IMR-90 (cell line): ENCODE data around the gene ZMIZ2. TPM values are rescaled to one million over a fixed set of nuclear protein-coding genes. Genes with fewer than 3 reads are reported as not detected.
A peak's percentile ranks its signal among the peaks of the same experiment; 100 is the strongest.

Experiments used
- ATAC-seq: fragments of 200-7000 bp; cut with Tn5 transposase; 2 replicates; pipeline ENCODE4 v1.9.1; 2020; ENCODE audit warnings: low read depth, mild to moderate bottlenecking, moderate library complexity
- BruUV-seq: library from RNA; stranded (reverse); fragments of 400-500 nt; replicated peaks from 2 replicates; lab custom pipeline; 2021; lab: Mats Ljungman, UMichigan
- CTCF ChIA-PET: fragments of 300-600 bp; formaldehyde crosslinking; extraction: SDS; loops from one replicate; lab custom pipeline; 2021; ENCODE audit warnings: antibody characterized with exemption; lab: Yijun Ruan, JAX
- POLR2A ChIA-PET: fragments of 300-600 bp; sonication (Branson Sonifier 250); formaldehyde crosslinking; loops from one replicate; lab custom pipeline; 2022; ENCODE audit warnings: antibody characterized with exemption; ENCODE audit not compliant: unreplicated experiment; lab: Charles Lee
- DNase-seq: peaks from one replicate; pipeline ENCODE4 v3.0.0; 2013
- H2AFZ ChIP-seq: replicated peaks from 2 replicates; pipeline ENCODE3; 2013; ENCODE audit warnings: low read length, mild to moderate bottlenecking; ENCODE audit not compliant: poor library complexity
- H2AK5ac ChIP-seq: 2 replicates; pipeline ENCODE4 v1.6.1; 2013; ENCODE audit warnings: low read depth, low read length, inconsistent platforms
- H2AK9ac ChIP-seq: replicated peaks from 2 replicates; pipeline ENCODE3; 2013; ENCODE audit warnings: mild to moderate bottlenecking, low read depth, low read length, moderate library complexity; ENCODE audit not compliant: poor library complexity
- H2BK120ac ChIP-seq: 2 replicates; pipeline ENCODE4 v1.6.1; 2013; ENCODE audit warnings: low read depth, low read length, inconsistent platforms
- H2BK15ac ChIP-seq: 3 replicates; pipeline ENCODE4 v1.6.1; 2013; ENCODE audit warnings: low read depth, low read length, inconsistent platforms
- H2BK20ac ChIP-seq: 2 replicates; pipeline ENCODE4 v1.6.1; 2013; ENCODE audit warnings: low read depth, mild to moderate bottlenecking, inconsistent platforms, low read length, moderate library complexity
- H2BK5ac ChIP-seq: 2 replicates; pipeline ENCODE4 v1.6.1; 2013; ENCODE audit warnings: mild to moderate bottlenecking, low read depth, low read length, inconsistent platforms; ENCODE audit not compliant: poor library complexity, severe bottlenecking
- H3K14ac ChIP-seq: replicated peaks from 2 replicates; pipeline ENCODE4 v1.6.1; 2013; ENCODE audit warnings: low read depth, low read length, inconsistent platforms
- H3K18ac ChIP-seq: 2 replicates; pipeline ENCODE4 v1.6.1; 2013; ENCODE audit warnings: low read depth, low read length, control low read depth
- H3K23ac ChIP-seq: 2 replicates; pipeline ENCODE4 v1.6.1; 2013; ENCODE audit warnings: low read depth, low read length, inconsistent platforms
- H3K27ac ChIP-seq: 2 replicates; pipeline ENCODE4 v1.5.1; 2013; ENCODE audit warnings: mild to moderate bottlenecking, control low read depth, low read length; ENCODE audit not compliant: insufficient read depth
- H3K27me3 ChIP-seq: 2 replicates; pipeline ENCODE4 v1.6.1; 2013; ENCODE audit warnings: low read length; ENCODE audit not compliant: control insufficient read depth, insufficient read depth
- H3K36me3 ChIP-seq: 2 replicates; pipeline ENCODE4 v1.6.1; 2013; ENCODE audit warnings: low read length, mixed read lengths; ENCODE audit not compliant: control insufficient read depth, insufficient read depth
- H3K4ac ChIP-seq: 2 replicates; pipeline ENCODE4 v1.6.1; 2013; ENCODE audit warnings: low read depth, low read length, inconsistent platforms
- H3K4me1 ChIP-seq: 2 replicates; pipeline ENCODE4 v1.6.1; 2013; ENCODE audit warnings: low read length, mixed read lengths; ENCODE audit not compliant: control insufficient read depth, insufficient read depth
- H3K4me2 ChIP-seq: 2 replicates; pipeline ENCODE4 v1.6.1; 2013; ENCODE audit warnings: low read depth, mild to moderate bottlenecking, control low read depth, low read length, moderate library complexity
- H3K4me3 ChIP-seq: 2 replicates; pipeline ENCODE4 v1.5.1; 2013; ENCODE audit warnings: low read depth, mild to moderate bottlenecking, control low read depth, low read length, moderate library complexity; ENCODE audit not compliant: insufficient read depth
- H3K56ac ChIP-seq: 2 replicates; pipeline ENCODE4 v1.6.1; 2013; ENCODE audit warnings: low read length, inconsistent platforms; ENCODE audit not compliant: insufficient read depth; ENCODE audit errors: extremely low read depth
- H3K79me1 ChIP-seq, 2 experiments: 2 replicates each; pipeline ENCODE4 v1.6.1; 2013; ENCODE audit warnings: low read length in 2 of 2, inconsistent platforms in 1 of 2, low read depth in 1 of 2
- H3K9ac ChIP-seq: 2 replicates; pipeline ENCODE4 v1.6.1; 2013; ENCODE audit warnings: low read depth, low read length, control low read depth
- H3K9me1 ChIP-seq: 2 replicates; pipeline ENCODE4 v1.6.1; 2013; ENCODE audit warnings: low read length, inconsistent platforms; ENCODE audit not compliant: insufficient read depth
- H3K9me3 ChIP-seq: 2 replicates; pipeline ENCODE4 v1.6.1; 2013; ENCODE audit warnings: low read length; ENCODE audit not compliant: control insufficient read depth, insufficient read depth
- H4K20me1 ChIP-seq: 2 replicates; pipeline ENCODE4 v1.6.1; 2013; ENCODE audit warnings: low read length, inconsistent platforms; ENCODE audit not compliant: insufficient read depth
- H4K5ac ChIP-seq: 2 replicates; pipeline ENCODE4 v1.6.1; 2013; ENCODE audit warnings: mild to moderate bottlenecking, low read depth, low read length, control low read depth
- H4K8ac ChIP-seq, 2 experiments: 2 replicates each; pipeline ENCODE4 v1.6.1; 2013; ENCODE audit warnings: low read depth in 2 of 2, low read length in 2 of 2, control low read depth in 1 of 2, inconsistent platforms in 1 of 2
- H4K91ac ChIP-seq: 2 replicates; pipeline ENCODE4 v1.6.1; 2013; ENCODE audit warnings: low read depth, low read length, inconsistent platforms; ENCODE audit not compliant: insufficient read depth
- CEBPB ChIP-seq: IDR thresholded peaks from 2 replicates; pipeline ENCODE4 v1.6.1; 2012; ENCODE audit warnings: low read depth, low read length, improper control_type of control experiment
- CHD1 ChIP-seq: IDR thresholded peaks from 2 replicates; pipeline ENCODE4 v1.6.1; 2012; ENCODE audit warnings: low read depth, low read length, improper control_type of control experiment
- FOS ChIP-seq: fragments of 150-350 bp; IDR thresholded peaks from 2 replicates; pipeline ENCODE4 v1.6.1; 2016; ENCODE audit warnings: low read depth, low read length
- MAFK ChIP-seq: IDR thresholded peaks from 2 replicates; pipeline ENCODE4 v1.6.1; 2012; ENCODE audit warnings: low read depth, low read length, improper control_type of control experiment
- MAZ ChIP-seq: IDR thresholded peaks from 2 replicates; pipeline ENCODE4 v1.6.1; 2012; ENCODE audit warnings: low read depth, mild to moderate bottlenecking, low read length, improper control_type of control experiment, moderate library complexity, borderline replicate concordance
- POLR2A ChIP-seq: IDR thresholded peaks from 2 replicates; pipeline ENCODE4 v1.6.1; 2012; ENCODE audit warnings: mild to moderate bottlenecking, low read depth, low read length
- RAD21 ChIP-seq: IDR thresholded peaks from 2 replicates; pipeline ENCODE4 v1.6.1; 2012; ENCODE audit warnings: low read length, improper control_type of control experiment
- RCOR1 ChIP-seq: IDR thresholded peaks from 2 replicates; pipeline ENCODE4 v1.6.1; 2012; ENCODE audit warnings: mild to moderate bottlenecking, low read length, improper control_type of control experiment; ENCODE audit not compliant: insufficient replicate concordance
- SMC3 ChIP-seq: fragments of 150-350 bp; IDR thresholded peaks from 2 replicates; pipeline ENCODE4 v1.6.1; 2016; ENCODE audit warnings: low read depth, mild to moderate bottlenecking, antibody characterized with exemption, low read length, moderate library complexity
- WGBS, 2 experiments: methylation state at CpG; one replicate each; pipeline versions ENCODE4 v1.1.5 to v1.1.7; 2013; ENCODE audit warnings: missing lambda C conversion rate in 2 of 2; ENCODE audit not compliant: insufficient read length in 1 of 2; ENCODE audit errors: extremely low coverage in 2 of 2; 5-methylcytosine and 5-hydroxymethylcytosine counted together
- dilution Hi-C: fragments of 300-500 bp; cut with HindIII; formaldehyde crosslinking; loops from one replicate; pipeline ENCODE4 v1.14.3; 2018; ENCODE audit warnings: low sequenced_read_pairs; ENCODE audit not compliant: unreplicated experiment
- in situ Hi-C: fragments of 300-500 bp; cut with MboI; formaldehyde crosslinking; loops from 3 replicates; pipeline ENCODE4 v1.14.3; 2019; ENCODE audit warnings: low sequenced_read_pairs, inconsistent platforms, mixed read lengths
- intact Hi-C: fragments of 100-400 bp; cut with micrococcal nuclease; formaldehyde crosslinking; loops from 2 replicates; pipeline ENCODE4 v1.10.0; 2022
- polyA plus RNA-seq, 3 experiments: library from polyadenylated mRNA; depleted of rRNA; stranded (reverse); fragments of >200 nt; gene quantifications; 2 replicates each; pipeline ENCODE4 v1.2.3, GENCODE V29; 2012; ENCODE audit warnings: low replicate concordance in 1 of 3
- total RNA-seq: library from RNA; depleted of rRNA; stranded (reverse); fragments of >200 nt; gene quantifications from 2 replicates; pipeline ENCODE4 v1.2.3, GENCODE V29; 2012
- TF ChIP-seq, protein P1 (sequence below): fragments of 150-350 bp; IDR thresholded peaks from 2 replicates; pipeline ENCODE4 v1.6.1; 2017; ENCODE audit warnings: mild to moderate bottlenecking, antibody characterized with exemption, low read length, low read depth
- TF ChIP-seq, protein P2 (sequence below): fragments of 150-350 bp; IDR thresholded peaks from 2 replicates; pipeline ENCODE4 v1.6.1; 2016; ENCODE audit warnings: low read depth, mild to moderate bottlenecking, low read length, moderate library complexity, borderline replicate concordance
- TF ChIP-seq, protein P3 (sequence below): conservative IDR thresholded peaks from 2 replicates; pipeline ENCODE4 v1.5.1; 2012; ENCODE audit warnings: mild to moderate bottlenecking, low read depth, low read length, improper control_type of control experiment

The ZMIZ2 gene
- total and polyA plus RNA-seq, 2 of the 4 experiments (the other 2 are of a cell fraction), result 3.0 to 24.0 TPM

DNA sequence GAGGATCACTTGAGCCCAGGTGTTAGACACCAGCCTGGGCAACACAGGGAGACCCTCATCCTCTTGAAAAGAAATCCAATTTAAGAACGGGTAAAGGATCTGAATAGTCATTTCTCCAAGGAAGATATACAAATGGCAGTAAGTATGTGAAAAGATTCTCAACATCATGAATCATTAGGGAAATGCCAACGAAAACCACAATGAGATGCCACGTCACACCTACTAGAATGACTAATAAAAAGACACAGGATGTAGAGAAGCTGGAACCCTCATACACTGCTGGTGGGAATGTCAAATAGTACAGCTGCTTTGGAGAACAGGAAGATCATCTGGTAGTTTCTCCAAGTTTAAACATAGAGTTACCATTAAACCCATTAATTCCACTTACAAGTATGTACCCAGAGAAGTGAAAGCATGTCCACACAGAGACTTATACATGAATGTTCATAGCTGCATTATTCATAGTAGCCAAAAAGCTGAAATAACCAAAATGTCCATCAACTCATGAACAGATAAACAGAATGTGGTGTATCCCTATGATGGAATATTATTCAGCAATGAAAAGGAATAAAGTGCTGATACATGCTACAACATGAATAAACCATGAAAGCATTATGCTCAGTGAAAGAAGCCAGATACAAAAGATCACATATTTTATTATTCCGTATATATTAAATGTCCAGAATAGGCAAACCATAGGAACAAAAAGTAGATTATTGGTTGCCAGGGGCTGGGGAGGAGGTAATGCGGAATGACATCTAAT lies 13.1 kb upstream of the ZMIZ2 start (continued):
- TF ChIP-seq, protein P1, sequence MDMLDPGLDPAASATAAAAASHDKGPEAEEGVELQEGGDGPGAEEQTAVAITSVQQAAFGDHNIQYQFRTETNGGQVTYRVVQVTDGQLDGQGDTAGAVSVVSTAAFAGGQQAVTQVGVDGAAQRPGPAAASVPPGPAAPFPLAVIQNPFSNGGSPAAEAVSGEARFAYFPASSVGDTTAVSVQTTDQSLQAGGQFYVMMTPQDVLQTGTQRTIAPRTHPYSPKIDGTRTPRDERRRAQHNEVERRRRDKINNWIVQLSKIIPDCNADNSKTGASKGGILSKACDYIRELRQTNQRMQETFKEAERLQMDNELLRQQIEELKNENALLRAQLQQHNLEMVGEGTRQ, result no peak

DNA sequence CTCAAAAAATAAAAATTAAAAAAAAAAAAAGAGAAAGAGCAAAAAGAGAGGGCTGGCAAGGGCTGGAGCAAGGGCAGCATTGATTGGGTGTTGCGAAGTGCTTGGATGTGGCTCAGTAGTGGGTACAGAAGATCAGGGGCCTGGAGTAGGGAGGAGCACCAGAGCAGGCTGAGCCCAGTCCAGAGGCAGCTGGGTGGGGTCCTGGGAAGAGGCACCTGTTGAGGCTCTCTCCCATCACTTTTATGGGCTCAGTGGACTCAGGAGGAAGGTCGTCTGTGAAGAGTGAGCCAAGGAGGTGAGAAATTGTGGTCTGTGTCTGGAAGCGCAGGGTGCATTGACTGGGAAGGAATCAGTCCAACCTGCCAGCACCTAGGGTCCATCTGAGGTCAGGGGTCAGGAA lies 11.8 kb upstream of the ZMIZ2 start:
- BruUV-seq, result no TSS peak
- no peak overlapping the region for H3K4me3 ChIP-seq
- H3K23ac ChIP-seq, result peak overlapping the region; percentile 64
- no peak for DNase-seq
- peak overlapping the region; percentile 98; the same call in 2 of the 3 replicates for H2BK15ac ChIP-seq
- H3K27ac ChIP-seq, result no peak overlapping the region; the same call in 1 of the 2 replicates
- H3K14ac ChIP-seq, result peak overlapping the region; percentile 45
- no peaks in the 10 kb centered on the region for H3K27me3 ChIP-seq
- H3K4ac ChIP-seq, result peak overlapping the region; percentile 79
- in situ Hi-C loops (no loop called here), dilution Hi-C loops (no loop called here), intact Hi-C loops (no loop called here)
- 0 out of 2 replicates have a peak overlapping the region, but pooled peaks have one; percentile 1 for H3K56ac ChIP-seq
- no peak overlapping the region for H3K4me2 ChIP-seq
- peak overlapping the region; percentile 54; a peak in 3 of 4 replicates for H4K8ac ChIP-seq
- peaks cover 14% of the 10 kb centered on the region for H3K4me1 ChIP-seq
- H3K18ac ChIP-seq, result peak overlapping the region; percentile 35; the same call in 1 of the 2 replicates
- peak overlapping the region; percentile 87 for H2BK120ac ChIP-seq
- peak overlapping the region; percentile 53 for H2AFZ ChIP-seq
- no peak overlapping the region for H3K9ac ChIP-seq
- no peaks in the 10 kb centered on the region for H3K9me3 ChIP-seq
- peaks cover 0 to 9% of the 10 kb centered on the region in 2 experiments; a peak in 2 of 4 replicates for H3K79me1 ChIP-seq
- peak overlapping the region; percentile 37 for H2AK9ac ChIP-seq
- ChIA-PET CTCF (no interaction called here), POLR2A (no interaction called here)
- peak overlapping the region; percentile 59 for H2BK5ac ChIP-seq
- no peak for ATAC-seq
- H3K9me1 ChIP-seq, result peaks cover 14% of the 10 kb centered on the region
- no peak overlapping the region for H4K5ac ChIP-seq
- H4K20me1 ChIP-seq, result no peaks in the 10 kb centered on the region
- no peaks in the 10 kb centered on the region for H3K36me3 ChIP-seq
- H2BK20ac ChIP-seq, result peak overlapping the region; percentile 83
- peak overlapping the region; percentile 98 for H2AK5ac ChIP-seq
- 100% methylated on average over 1 of the region's 3 CpGs; no CpG with 5 or more reads in 1 of the 2 experiments for WGBS, 2 experiments
- peak overlapping the region; percentile 26 for H4K91ac ChIP-seq
- TF ChIP-seq FOS (no peak), MAFK (no peak), RCOR1 (no peak), CEBPB (no peak), RAD21 (no peak), SMC3 (no peak), CHD1 (no peak), POLR2A (no peak), MAZ (no peak)
- TF ChIP-seq, protein P2, sequence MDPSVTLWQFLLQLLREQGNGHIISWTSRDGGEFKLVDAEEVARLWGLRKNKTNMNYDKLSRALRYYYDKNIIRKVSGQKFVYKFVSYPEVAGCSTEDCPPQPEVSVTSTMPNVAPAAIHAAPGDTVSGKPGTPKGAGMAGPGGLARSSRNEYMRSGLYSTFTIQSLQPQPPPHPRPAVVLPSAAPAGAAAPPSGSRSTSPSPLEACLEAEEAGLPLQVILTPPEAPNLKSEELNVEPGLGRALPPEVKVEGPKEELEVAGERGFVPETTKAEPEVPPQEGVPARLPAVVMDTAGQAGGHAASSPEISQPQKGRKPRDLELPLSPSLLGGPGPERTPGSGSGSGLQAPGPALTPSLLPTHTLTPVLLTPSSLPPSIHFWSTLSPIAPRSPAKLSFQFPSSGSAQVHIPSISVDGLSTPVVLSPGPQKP, result no peak
- TF ChIP-seq, protein P3, sequence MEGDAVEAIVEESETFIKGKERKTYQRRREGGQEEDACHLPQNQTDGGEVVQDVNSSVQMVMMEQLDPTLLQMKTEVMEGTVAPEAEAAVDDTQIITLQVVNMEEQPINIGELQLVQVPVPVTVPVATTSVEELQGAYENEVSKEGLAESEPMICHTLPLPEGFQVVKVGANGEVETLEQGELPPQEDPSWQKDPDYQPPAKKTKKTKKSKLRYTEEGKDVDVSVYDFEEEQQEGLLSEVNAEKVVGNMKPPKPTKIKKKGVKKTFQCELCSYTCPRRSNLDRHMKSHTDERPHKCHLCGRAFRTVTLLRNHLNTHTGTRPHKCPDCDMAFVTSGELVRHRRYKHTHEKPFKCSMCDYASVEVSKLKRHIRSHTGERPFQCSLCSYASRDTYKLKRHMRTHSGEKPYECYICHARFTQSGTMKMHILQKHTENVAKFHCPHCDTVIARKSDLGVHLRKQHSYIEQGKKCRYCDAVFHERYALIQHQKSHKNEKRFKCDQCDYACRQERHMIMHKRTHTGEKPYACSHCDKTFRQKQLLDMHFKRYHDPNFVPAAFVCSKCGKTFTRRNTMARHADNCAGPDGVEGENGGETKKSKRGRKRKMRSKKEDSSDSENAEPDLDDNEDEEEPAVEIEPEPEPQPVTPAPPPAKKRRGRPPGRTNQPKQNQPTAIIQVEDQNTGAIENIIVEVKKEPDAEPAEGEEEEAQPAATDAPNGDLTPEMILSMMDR, result no peak
